HG02970 (cell line): ENCODE results near the gene CLEC6A.
"Not testable (repeated sequence)": the region's sequence is repeated elsewhere in the genome, so short reads cannot be mapped to it uniquely, and the experiment has no call there.

ENCODE experiments used
- ATAC-seq: cut with Tn5 transposase; IDR thresholded peaks from one replicate; pipeline ENCODE4 v1.9.1; 2021; ENCODE audit warnings: mild to moderate bottlenecking, moderate library complexity, moderate number of reproducible peaks; ENCODE audit not compliant: unreplicated experiment, low FRiP score

The CLEC6A gene

DNA sequence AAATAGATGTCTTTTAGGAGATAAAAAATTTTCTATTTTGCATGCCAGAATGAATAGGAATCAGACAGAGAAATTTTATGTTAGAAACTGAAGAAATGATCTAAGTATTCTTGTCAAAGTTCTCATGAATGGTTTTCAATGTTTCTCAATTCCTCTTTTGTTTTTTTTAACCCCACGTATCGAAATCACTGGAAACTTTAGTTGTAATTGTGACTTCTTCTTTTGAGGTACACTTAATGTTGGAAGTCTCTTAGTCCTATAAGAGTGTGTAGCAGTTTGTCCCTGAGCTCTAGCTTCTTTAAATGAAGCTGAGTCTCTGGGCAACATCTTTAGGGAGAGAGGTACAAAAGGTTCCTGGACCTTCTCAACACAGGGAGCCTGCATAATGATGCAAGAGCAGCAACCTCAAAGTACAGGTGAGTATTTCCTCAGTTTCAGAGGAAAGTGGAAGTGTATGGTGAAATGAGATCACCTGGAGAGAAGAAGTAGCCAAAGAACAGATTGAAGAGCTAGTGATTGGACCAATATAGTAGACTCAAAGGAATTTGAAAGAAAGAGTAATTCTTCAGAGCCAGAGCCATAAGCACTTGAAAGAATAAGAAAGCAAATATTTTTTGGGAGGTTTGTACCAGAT lies at the start of gene CLEC6A:
Gene CLEC6A (plus strand): TSS at position 236 of the 634 bp plus-strand sequence. CDS start 150 bp downstream, at position 386.
- ATAC-seq, result no peak

DNA sequence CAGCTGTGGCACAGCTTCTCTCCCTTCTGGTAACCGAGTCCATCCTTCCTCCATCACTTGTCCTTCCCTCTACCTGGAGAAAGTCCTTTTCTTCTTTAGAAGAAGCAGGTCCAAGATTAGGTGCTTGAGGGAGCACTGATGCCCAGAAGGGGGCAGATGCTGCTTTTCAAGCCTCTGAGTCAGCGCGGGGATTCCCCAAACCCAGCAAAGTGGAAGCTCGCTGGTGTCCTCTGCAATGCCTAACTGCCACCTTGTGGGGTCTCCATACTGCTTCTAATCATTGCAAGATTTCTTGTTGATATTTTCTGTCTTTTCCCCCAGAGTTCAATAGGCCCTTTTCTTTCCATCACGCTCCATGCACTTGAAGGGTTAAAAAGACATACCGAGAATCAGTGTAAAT lies 36.2 kb upstream of the CLEC6A start:
- not testable (repeated sequence) for ATAC-seq

DNA sequence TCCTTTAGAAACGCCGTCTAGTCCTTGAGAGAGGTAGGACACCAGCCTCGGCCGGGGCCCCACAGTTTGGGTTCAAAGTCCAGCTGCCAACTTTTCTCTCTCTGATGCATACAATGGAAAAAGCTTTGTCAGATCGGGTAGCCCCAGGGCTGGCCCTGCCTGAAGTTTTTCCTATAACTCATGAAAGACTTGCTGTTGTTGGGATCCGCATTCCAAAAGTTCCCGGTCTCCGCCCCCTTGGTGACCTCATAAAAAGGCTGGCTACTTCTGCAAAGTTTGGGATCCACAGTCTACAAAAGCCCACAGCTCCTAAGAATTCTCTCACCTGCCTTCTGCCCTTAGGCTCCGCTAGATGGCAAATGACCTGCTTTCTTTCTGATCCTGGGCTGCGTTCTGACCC lies 35.3 kb upstream of the CLEC6A start:
- ATAC-seq, result no peak

DNA sequence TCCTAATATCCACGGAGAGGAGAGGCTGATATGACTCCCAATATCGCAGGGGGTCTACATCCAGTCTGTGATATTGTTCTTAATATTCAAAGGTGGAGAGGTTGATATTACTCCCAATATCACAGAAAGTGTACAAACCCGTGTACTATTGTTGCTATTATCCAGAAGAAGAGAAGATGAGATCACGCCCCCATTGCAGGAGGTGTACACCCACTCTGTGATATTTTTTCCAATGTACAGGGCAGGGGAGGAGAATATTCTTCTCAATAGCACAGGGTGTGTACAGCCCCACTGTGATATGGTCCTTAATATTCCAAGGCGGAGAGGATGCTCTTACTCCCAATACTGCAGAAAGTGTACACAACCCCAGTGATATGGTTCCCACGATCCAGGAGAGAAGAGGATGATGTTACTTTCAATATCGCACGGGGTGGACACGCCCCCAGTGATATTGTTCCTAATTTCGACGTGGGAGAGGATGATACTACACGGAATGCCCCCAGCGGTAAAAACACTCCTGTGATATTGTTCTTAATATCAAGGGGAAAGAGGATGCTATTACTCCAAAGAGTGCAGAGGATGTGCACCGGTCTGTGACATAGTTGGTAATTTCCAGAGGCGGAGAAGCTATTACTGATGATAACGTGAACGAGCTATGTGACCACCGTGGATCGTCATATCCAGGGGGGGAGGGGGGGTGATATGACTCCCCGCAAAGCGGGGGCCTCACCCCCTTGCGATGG lies 11.1 kb upstream of the CLEC6A start:
- not testable (repeated sequence) for ATAC-seq

DNA sequence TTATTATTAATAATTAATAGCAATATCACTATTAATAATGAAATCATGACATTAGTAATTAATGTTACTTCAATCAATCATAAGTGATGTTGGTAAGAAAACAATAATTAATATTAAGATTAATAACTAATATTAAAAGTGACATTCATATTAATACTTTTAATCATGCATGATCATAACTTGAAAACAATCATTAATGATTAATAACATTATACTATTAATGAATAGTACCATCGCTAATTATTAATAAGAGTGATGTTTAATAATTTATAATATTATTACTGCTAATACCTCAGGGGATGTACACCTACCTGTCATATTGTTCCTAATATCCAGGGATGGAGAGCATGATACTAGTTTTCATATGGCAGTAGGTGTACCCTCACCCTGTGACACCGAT lies 10.0 kb upstream of the CLEC6A start:
- no peak for ATAC-seq

DNA sequence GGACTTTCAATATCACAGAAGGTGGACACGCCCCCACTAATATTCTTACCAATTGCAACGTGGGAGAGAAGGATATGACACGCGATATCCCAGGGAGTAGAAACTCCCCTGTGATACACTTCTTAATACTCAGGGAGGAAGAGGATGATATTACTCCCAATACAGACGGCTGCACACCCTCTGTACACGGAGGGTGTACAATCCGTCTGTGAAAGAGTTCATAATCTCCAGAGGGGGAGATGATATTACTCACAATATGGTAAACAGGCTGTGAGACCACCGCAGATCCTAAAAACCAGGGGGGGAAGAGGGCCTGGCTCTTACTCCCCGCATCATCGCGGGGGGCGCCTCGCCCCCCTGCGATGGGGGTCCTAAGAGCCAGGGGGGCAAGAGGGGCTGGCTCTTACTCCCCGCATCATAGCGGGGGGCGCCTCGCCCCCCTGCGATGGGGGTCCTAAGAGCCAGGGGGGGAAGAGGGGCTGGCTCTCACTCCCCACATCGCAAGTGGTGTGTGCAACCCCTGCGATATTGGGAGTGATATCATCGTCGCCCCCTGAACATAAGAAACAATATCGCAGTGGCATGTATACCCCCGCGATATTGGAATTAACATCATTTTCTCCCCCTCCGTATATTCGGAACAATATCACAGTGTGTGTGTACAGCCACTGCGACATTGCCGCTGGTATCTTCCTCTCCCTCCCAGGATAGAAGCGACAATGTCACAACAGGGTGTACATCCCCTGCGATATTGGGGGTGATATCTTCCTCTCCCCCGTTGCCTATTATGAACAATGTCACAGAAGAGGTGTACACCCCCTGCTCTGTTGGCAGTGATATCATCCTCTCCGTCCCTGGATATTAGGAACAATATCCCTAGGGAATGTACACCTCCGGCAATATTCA lies 8.9 kb upstream of the CLEC6A start:
- ATAC-seq, result no peak

DNA sequence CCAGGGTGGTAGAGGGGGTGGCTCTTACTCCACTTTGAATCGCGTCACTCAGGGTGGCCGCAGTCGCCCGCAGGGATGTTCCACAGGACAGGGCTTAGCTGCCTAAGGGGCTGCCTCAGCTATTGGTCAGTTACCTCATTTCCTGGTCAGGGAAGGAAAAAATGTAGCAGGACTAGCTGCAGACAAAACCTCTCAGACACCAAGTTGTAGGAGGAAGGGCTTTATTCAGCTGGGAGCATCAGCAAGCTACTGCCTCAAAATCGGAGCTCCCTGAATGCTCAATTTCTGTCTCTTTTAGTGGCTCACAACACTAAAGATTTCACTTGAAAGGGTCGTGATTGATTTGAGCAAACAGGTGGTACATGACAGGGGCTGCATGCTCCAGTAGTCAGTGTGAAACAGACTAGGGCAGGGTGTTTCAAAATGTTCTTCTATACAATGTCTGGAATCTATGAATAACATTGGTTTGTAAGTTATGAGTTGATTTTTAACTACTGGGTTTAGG lies 6.4 kb upstream of the CLEC6A start:
- no peak for ATAC-seq

DNA sequence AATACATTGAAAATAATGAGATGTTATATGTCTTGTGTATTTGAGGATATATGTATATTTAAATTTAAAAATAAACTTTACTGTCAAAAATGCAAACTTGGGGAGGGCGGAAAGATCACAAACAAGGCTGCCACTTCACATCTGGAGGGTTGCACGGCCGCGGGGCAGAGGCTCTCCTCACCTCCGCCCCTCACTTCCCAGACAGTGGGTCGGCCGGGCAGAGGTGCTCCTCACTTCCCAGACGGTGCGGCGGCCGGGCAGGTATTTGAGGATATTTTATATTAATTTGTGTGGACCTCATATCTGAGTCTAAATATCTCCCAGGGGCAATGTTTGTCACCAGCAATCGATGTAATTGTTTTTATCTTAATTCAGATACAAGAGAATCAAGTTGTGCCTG lies 3.7 kb upstream of the CLEC6A start:
- ATAC-seq, result no peak

DNA sequence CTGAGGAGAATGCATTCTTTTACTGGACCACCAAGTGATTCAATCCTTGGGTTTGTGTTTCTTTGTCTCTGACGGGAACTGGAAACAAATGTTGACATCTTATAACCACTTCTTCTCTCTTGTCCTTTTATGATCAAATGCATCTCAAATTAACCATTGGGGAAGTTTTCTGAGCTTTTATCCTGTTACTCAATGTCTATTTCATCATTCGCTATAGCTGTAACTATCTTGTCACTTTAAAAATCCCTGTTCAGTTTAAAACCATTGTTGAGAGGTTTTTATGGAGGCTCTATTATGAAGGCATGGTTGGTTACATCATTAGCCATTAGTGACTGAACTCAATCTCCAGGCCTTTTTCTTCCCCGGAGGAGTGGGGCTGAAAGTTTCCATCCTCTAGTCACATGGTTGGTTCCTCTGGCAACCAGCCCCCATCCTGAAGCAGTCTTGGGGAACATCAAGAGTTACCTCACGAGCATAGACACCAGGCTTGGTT lies 2.7 kb upstream of the CLEC6A start:
- ATAC-seq, result no peak

DNA sequence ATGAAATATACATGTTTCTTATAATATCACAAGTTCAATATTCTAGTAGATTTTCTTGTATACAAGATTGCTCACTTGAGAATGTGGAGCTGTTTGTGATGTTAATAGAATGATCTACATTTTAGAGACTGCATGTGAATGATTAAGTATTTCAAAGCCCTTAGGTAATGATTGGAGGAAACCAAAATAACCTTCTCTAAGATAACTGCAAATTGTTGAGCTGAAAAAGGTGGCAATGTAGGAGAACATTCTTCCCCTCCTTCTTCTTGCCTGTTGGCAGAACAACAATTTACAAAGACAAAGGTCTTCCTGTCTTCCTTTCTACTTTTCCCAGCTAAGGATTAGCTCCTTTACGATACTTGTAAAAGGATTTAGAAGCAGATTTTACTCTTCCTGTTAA lies 2.0 kb upstream of the CLEC6A start:
- no peak for ATAC-seq

DNA sequence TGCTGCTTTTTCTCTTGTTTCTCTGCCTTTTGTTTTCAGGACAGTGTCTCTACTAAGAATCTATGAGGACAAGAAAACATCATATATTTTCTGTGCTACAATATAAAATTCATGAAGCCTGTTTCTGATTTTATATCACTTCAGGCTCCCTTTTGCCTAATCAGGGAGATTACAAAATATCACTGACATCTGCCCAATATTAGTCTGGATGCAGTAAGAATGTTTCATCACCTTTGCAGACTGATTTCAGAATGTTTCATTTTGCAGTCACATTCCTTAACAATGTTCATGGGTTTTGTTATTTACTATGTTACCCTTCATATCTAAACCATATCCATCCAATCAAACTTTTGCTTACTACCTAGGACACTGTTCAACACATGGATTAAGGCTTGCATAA lies 491 bp upstream of the CLEC6A start:
- no peak for ATAC-seq

DNA sequence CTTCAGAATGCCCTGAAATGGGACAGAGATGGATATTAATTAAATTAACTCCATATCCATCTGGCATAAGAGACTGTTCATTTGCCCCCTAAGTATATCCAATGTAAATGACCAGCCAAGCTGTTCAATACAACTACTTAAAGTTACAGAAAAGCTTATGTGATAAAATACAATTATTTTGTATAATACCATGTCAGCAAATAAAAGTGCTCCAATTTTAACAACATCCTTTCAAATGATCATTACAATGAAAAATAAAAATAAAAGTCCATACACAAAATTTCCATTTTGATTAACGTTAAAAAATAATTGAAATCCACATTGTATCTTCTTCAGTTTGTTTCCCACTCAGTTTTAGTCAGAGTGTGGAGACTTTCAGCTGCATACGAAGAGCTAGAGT lies 5.7 kb downstream of the CLEC6A start:
- no peak for ATAC-seq

DNA sequence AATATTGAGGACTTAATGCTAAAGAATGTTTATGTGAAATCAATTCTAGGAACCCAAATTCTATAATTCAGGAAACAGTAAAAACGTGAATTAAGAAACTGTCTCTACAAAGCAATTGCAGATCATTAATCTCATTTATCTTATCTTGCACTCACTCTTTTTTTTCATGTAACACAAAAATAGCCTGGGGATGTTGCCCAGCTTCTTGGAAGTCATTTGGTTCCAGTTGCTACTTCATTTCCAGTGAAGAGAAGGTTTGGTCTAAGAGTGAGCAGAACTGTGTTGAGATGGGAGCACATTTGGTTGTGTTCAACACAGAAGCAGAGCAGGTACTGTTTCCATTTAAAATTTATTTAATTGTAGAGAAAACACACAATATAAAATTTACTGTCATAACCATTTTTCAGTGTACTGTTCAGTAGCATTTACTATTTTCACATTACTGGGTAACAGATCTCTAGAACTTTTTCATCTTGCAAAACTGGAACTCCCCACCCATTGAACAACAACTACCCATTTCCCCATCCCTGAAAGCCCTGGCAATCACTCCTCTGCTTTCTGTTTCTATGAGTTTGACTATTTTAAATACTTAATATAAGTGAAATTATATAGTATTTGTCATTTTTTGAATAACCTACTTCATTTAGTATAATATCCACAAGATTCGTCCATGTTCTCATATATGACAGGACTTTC lies 9.7 kb downstream of the CLEC6A start:
- ATAC-seq, result no peak

DNA sequence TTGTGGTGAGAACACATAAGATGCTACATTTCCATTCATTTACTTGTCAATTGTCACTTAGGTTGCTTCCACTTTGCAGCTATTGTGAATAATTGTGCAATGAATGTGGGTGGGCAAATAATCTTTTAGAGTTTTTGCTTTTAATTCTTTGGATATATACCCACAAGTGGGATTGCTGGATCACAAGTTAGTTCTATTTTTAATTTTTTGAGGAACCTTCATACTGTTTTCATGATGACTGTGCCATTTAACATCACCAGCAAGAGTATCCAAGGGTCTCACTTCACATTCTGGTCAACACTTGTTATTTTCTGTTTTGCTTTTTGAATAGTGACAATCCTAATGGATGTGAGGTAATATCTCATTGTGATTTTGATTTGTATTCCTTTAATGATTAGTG lies 10.5 kb downstream of the CLEC6A start:
- ATAC-seq, result no peak

DNA sequence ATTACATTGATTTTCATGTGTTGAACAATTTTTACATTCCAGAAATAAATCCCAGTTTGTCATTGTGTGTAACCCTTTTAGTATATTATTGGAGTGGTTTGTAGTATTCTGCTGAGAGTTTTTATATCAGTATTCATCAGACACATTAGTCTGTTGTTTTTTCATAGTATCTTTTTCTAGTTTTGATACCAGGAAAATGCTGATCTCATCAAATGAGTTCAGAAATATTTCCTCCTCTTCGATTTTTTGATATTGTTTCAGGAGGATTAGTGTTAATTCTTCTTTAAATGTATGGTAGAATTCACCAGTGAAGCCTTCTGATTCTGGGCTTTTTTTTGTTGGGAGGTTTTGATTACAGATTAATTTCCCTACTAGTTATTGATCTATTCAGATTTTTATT lies 15.3 kb downstream of the CLEC6A start:
- ATAC-seq, result no peak

DNA sequence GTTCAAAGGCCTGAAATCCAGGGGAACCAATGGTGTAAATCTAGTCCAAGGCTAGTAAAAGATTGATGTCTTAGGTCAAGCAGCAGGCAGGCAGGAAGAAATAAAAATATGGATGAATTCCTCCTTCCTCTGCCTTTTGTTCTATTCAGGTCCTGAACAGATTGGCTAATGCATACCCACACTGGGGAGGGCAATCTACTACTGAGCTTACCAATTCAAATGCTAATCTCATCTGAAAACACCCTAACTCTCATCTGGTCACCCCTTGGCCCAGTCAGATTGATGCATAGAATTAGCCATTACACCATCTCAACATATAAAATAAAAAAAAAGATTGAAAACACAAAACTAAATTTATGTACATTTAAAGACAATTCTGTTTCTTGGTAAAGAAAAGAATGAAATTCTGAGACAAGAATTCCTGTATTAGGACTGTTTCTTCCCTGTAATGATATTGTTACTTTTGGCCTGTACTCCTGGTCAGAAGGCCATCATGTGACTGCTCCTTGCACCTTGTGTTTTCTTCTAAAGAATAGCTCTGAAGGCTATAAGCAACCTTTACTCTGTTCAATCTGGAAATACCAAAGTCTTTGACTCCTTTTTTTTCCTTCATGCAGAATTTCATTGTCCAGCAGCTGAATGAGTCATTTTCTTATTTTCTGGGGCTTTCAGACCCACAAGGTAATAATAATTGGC lies 19.9 kb downstream of the CLEC6A start:
- ATAC-seq, result no peak

DNA sequence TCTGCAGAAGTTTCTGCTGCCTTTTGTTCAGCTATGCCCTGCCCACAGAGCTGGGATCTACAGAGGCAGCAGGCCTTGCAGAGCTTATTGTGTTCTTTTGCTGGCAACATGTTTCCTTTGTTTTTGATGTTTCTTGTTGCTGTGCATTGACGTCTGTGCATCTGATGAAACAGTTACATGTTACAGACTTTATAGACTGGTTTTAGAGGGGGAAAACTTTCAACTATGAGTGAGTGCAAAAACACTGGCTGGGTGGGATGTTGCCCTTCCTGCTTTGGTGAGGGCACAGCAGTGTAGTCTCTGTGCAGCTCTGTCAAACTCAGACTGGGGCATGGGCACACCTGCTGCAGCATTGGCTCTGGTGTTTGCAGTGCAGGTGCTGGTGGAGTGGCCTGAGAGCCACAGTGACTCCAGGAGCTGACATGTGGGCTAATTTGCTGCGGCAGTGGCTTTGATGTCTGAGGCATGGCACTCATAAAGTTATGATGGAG lies 26.9 kb downstream of the CLEC6A start:
- no peak for ATAC-seq

DNA sequence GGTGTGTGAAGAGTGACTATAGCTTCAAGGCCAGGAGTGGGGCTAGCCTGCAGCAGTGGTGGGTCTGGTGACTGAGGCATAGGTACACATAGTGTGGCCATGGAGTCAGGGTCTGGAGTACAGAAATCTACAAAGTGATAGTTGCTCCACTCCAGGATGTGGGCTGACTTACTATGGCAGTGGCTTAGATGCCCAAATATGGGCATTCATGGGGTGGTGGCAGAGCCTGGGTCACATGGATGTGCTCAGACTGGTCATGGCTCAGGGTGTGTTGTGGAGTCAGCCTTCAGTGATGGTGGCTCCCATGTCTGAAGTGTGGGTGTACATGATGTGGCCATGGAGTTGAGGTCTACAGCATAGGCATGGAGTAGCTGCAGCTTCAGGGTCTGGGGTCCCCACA lies 27.3 kb downstream of the CLEC6A start:
- ATAC-seq, result no peak
